HepG2 (cell line): ENCODE results near the gene NECTIN2. TPM values are rescaled to one million over a fixed set of nuclear protein-coding genes. Genes with fewer than 3 reads are reported as not detected.

Experiments
- ATAC-seq: fragments of 200-7000 bp; cut with Tn5 transposase; 3 replicates; pipeline ENCODE4 v1.9.1; 2020; ENCODE audit warnings: mild to moderate bottlenecking, moderate library complexity
- BruUV-seq: library from RNA; stranded (reverse); fragments of 400-500 nt; replicated peaks from 2 replicates; lab custom pipeline; 2021; lab: Mats Ljungman, UMichigan
- CTCF ChIA-PET: fragments of 300-600 bp; formaldehyde crosslinking; extraction: SDS; loops from one replicate; lab custom pipeline; 2021; ENCODE audit warnings: low total read pairs, inconsistent platforms, low intra/inter-chr PET ratio; lab: Yijun Ruan, JAX
- POLR2A ChIA-PET: fragments of 350-600 bp; sonication (Branson Sonifier 250); formaldehyde crosslinking; loops from one replicate; lab custom pipeline; 2020; ENCODE audit warnings: antibody characterized with exemption, inconsistent platforms; lab: Yijun Ruan, JAX
- DNase-seq: peaks from one replicate; pipeline ENCODE4 v3.0.0-alpha.2; 2015; ENCODE audit warnings: low spot score
- FAIRE-seq: peaks from 3 replicates; lab custom pipeline; 2011; peaks lifted over from hg19 to GRCh38; lab: Jason Lieb, UNC
- H2AFZ ChIP-seq: one replicate; pipeline ENCODE4 v1.6.1; 2011; ENCODE audit warnings: low read length, inconsistent platforms
- H3K27ac ChIP-seq: fragments of 300-600 bp; 3 replicates; pipeline ENCODE4 v1.8.0; 2011; ENCODE audit warnings: mixed run types, mild to moderate bottlenecking, mixed read lengths, low read length, inconsistent platforms; ENCODE audit not compliant: insufficient read depth; ENCODE audit errors: extremely low read length
- H3K27me3 ChIP-seq, 2 experiments: fragments of 200-600 bp in 1 of 2; 2 replicates in 1 of 2; 3 replicates in 1 of 2; pipeline versions ENCODE4 v1.6.0 to v1.8.0; 2011; ENCODE audit warnings: low read length in 2 of 2, mild to moderate bottlenecking in 2 of 2, moderate library complexity in 2 of 2, inconsistent platforms in 1 of 2; ENCODE audit not compliant: insufficient read depth in 2 of 2, control insufficient read depth in 1 of 2
- H3K36me3 ChIP-seq, 2 experiments: fragments of 200-600 bp in 1 of 2; replicated peaks in 1 of 2; 2 replicates in 1 of 2; 3 replicates in 1 of 2; pipeline versions ENCODE4 v1.5.1 to v1.8.0; 2011; ENCODE audit warnings: low read length in 2 of 2, inconsistent platforms in 1 of 2; ENCODE audit not compliant: insufficient read depth in 2 of 2, control insufficient read depth in 1 of 2
- H3K4me1 ChIP-seq: 2 replicates; pipeline ENCODE4 v1.5.1; 2012; ENCODE audit warnings: low read length, inconsistent platforms; ENCODE audit not compliant: insufficient read depth
- H3K4me2 ChIP-seq: 2 replicates; pipeline ENCODE4 v1.6.0; 2011; ENCODE audit warnings: low read depth, low read length, inconsistent platforms
- H3K4me3 ChIP-seq, 3 experiments: fragments of 200-600 bp in 1 of 3; sonication (generic), shearing (Covaris generic) in 1 of 3; replicated peaks in 1 of 3; 2 replicates each; pipeline ENCODE4 v1.5.1; 2011 to 2016; ENCODE audit warnings: low read length in 3 of 3, inconsistent platforms in 2 of 3, low read depth in 2 of 3, mild to moderate bottlenecking in 2 of 3, control low read depth in 1 of 3, mixed read lengths in 1 of 3; ENCODE audit not compliant: insufficient read depth in 1 of 3
- H3K79me2 ChIP-seq: one replicate; pipeline ENCODE4 v1.6.1; 2011; ENCODE audit warnings: low read length, inconsistent platforms; ENCODE audit not compliant: insufficient read depth
- H3K9ac ChIP-seq: 2 replicates; pipeline ENCODE4 v1.6.0; 2011; ENCODE audit warnings: mild to moderate bottlenecking, low read depth, low read length, inconsistent platforms; ENCODE audit not compliant: insufficient read depth
- H3K9me3 ChIP-seq: 2 replicates; pipeline ENCODE4 v1.5.1; 2012; ENCODE audit warnings: mild to moderate bottlenecking, low read length
- H4K20me1 ChIP-seq: 2 replicates; pipeline ENCODE4 v1.6.0; 2011; ENCODE audit warnings: inconsistent platforms, mild to moderate bottlenecking, low read length, moderate library complexity; ENCODE audit not compliant: insufficient read depth
- AGO2 ChIP-seq: fragments of 200-400 bp; formaldehyde crosslinking; optimal IDR thresholded peaks from 2 replicates; pipeline ENCODE3; 2017; ENCODE audit warnings: mild to moderate bottlenecking, low read depth, low read length, moderate library complexity
- GABPB1 ChIP-seq: IDR thresholded peaks from 2 replicates; pipeline ENCODE4 v1.6.1; 2016; ENCODE audit warnings: mild to moderate bottlenecking, missing genetic modification reagents, moderate library complexity, missing compliant biosample characterization
- RBFOX2 ChIP-seq: fragments of 200-400 bp; formaldehyde crosslinking; IDR thresholded peaks from 2 replicates; pipeline ENCODE4 v1.6.1; 2017; ENCODE audit warnings: low read depth, mild to moderate bottlenecking, low read length
- RBM22 ChIP-seq: fragments of 200-400 bp; formaldehyde crosslinking; optimal IDR thresholded peaks from 2 replicates; pipeline ENCODE3; 2017; ENCODE audit warnings: mild to moderate bottlenecking, low read length, moderate library complexity
- ZFP82 ChIP-seq: sonication (generic); formaldehyde crosslinking; IDR thresholded peaks from 2 replicates; pipeline ENCODE4 v1.5.1; 2020; ENCODE audit warnings: mild to moderate bottlenecking, missing genetic modification reagents, borderline replicate concordance
- ZNF282 ChIP-seq: fragments of 450-650 bp; IDR thresholded peaks from 2 replicates; pipeline ENCODE4 v1.6.1; 2018; ENCODE audit not compliant: partially characterized antibody
- ZNF460 ChIP-seq: sonication (generic); formaldehyde crosslinking; IDR thresholded peaks from 2 replicates; pipeline ENCODE4 v1.5.1; 2020; ENCODE audit warnings: missing genetic modification reagents, mild to moderate bottlenecking, borderline replicate concordance
- ZNF513 ChIP-seq: sonication (generic); formaldehyde crosslinking; conservative IDR thresholded peaks from 2 replicates; pipeline ENCODE4 v1.5.0; 2020; ENCODE audit warnings: missing genetic modification reagents
- ZNF687 ChIP-seq: sonication (generic); formaldehyde crosslinking; IDR thresholded peaks from 2 replicates; pipeline ENCODE4 v1.5.1; 2020; ENCODE audit warnings: mild to moderate bottlenecking, missing genetic modification reagents, moderate library complexity
- WGBS: methylation state at CpG from one replicate; pipeline ENCODE4 v1.1.6; 2017; ENCODE audit warnings: low lambda C conversion rate; 5-methylcytosine and 5-hydroxymethylcytosine counted together
- in situ Hi-C: cut with HindIII; loops from 2 replicates; pipeline ENCODE4 v1.10.0; 2017; ENCODE audit warnings: low pct_unique_long_range_greater_than_20kb; ENCODE audit not compliant: extremely low pct_ligation_motif_present
- intact Hi-C: fragments of 100-400 bp; cut with micrococcal nuclease; formaldehyde crosslinking; loops from one replicate; pipeline ENCODE4 v1.10.0; 2022; ENCODE audit not compliant: unreplicated experiment
- polyA plus RNA-seq, 8 experiments: library from polyadenylated mRNA; depleted of rRNA in 3 of 8; stranded (reverse) in 7 of 8; unstranded in 1 of 8; fragments of >200 nt; fragmentation: Illumina TruSeq in 4 of 8; extraction: Trizol in 4 of 8; gene quantifications; 2 replicates each; pipeline versions ENCODE4 v1.2.1 to v1.2.3, GENCODE V29; 2011 to 2016; ENCODE audit warnings: low read depth in 4 of 8, missing spikeins in 1 of 8, mixed read lengths in 1 of 8; ENCODE audit not compliant: insufficient read depth in 1 of 8
- total RNA-seq, 5 experiments: library from RNA; depleted of rRNA; stranded (reverse); fragments of >200 nt; fragmentation: Illumina TruSeq; extraction: Trizol; gene quantifications; 2 replicates each; pipeline ENCODE4 v1.2.3, GENCODE V29; 2016; ENCODE audit warnings: low read depth in 1 of 5

NECTIN2 gene
- total and polyA plus RNA-seq, 2 of the 13 experiments (the other 11 are each of a cell fraction or from before 2014, with no cell fraction given): 75.4 to 114 TPM

GRCh38 chr19:44869733-44870470 is 23.8 kb downstream of the NECTIN2 start:
- ChIA-PET CTCF (no interaction called here), POLR2A (interaction anchor here (0.9 to 4.5 kb wide), 6 partner anchors 12 to 56 kb away, joined by 3 to 36 read pairs (median 4); partner anchors contain the start of genes APOE and TOMM40)
- no peaks in the 10 kb centered on the region for H3K9me3 ChIP-seq
- no peaks in the 10 kb centered on the region for H3K27me3 ChIP-seq
- no peak overlapping the region for H3K9ac ChIP-seq
- ATAC-seq (peak; percentile 13; the same call in 1 of the 3 replicates), DNase-seq (no peak), FAIRE-seq (peak; percentile 21)
- H3K79me2 ChIP-seq: no peaks in the 10 kb centered on the region
- H3K4me2 ChIP-seq: peak overlapping the region; percentile 53
- peak overlapping the region; percentile 64 for H3K27ac ChIP-seq
- H2AFZ ChIP-seq: no peak overlapping the region
- H3K4me3 ChIP-seq: no peak overlapping the region; a peak in 1 of 6 replicates
- TF ChIP-seq RBM22 (peak; percentile 26), ZNF513 (CRISPR knock-in tag) (no peak), GABPB1 (CRISPR knock-in tag) (0 out of 2 replicates have a peak, but pooled peaks have one; percentile 11), ZNF282 (no peak), RBFOX2 (0 out of 2 replicates have a peak, but pooled peaks have one; percentile 24), AGO2 (peak; percentile 62), ZNF687 (peak; percentile 49), ZNF460 (CRISPR knock-in tag) (peak; percentile 61; the same call in 1 of the 2 replicates), ZFP82 (CRISPR knock-in tag) (no peak)
- H3K4me1 ChIP-seq: peaks cover 59% of the 10 kb centered on the region
- BruUV-seq: no TSS peak
- no peaks in the 10 kb centered on the region for H4K20me1 ChIP-seq
- H3K36me3 ChIP-seq: peaks cover 28 to 56% of the 10 kb centered on the region in 2 experiments
- intact Hi-C loops: no loop called here
- in situ Hi-C loops: no loop called here
- 84% methylated on average over 13 of the region's 13 CpGs for WGBS
